C4-2B (cell line): ENCODE data around the gene CORIN.

Experiments used
- H3K27ac ChIP-seq: fragments of 450-650 bp; 2 replicates; pipeline ENCODE4 v1.5.1; 2017
- ZFX ChIP-seq: fragments of 450-650 bp; IDR thresholded peaks from 2 replicates; pipeline ENCODE4 v1.6.1; 2017
- TF ChIP-seq, protein P1 (sequence below): fragments of 450-650 bp; conservative IDR thresholded peaks from 2 replicates; pipeline ENCODE4 v1.5.1; 2017; ENCODE audit warnings: mild to moderate bottlenecking

CORIN gene

DNA sequence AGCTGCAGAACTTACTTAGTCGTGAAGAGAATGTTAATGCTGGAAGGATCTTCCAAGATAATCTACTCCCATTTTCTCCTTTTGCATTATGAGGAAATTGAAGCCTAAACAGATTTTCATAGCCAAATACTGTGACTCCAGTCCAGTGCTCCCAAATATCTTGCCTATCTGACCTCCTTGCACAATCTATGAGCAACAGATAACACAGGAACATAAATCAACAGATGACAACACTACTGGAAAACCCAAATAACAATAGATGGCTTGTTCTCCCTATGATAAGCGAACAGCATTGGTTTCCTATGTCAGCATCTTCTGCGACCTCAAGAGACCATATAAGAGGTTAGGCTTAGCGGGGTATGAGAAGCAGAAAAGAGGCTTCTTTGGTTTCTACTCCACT is 88.0 kb downstream of the CORIN start:
- H3K27ac ChIP-seq: no peak overlapping the region
- TF ChIP-seq, protein P1, sequence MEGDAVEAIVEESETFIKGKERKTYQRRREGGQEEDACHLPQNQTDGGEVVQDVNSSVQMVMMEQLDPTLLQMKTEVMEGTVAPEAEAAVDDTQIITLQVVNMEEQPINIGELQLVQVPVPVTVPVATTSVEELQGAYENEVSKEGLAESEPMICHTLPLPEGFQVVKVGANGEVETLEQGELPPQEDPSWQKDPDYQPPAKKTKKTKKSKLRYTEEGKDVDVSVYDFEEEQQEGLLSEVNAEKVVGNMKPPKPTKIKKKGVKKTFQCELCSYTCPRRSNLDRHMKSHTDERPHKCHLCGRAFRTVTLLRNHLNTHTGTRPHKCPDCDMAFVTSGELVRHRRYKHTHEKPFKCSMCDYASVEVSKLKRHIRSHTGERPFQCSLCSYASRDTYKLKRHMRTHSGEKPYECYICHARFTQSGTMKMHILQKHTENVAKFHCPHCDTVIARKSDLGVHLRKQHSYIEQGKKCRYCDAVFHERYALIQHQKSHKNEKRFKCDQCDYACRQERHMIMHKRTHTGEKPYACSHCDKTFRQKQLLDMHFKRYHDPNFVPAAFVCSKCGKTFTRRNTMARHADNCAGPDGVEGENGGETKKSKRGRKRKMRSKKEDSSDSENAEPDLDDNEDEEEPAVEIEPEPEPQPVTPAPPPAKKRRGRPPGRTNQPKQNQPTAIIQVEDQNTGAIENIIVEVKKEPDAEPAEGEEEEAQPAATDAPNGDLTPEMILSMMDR: no peak
- TF ChIP-seq ZFX: no peak

DNA sequence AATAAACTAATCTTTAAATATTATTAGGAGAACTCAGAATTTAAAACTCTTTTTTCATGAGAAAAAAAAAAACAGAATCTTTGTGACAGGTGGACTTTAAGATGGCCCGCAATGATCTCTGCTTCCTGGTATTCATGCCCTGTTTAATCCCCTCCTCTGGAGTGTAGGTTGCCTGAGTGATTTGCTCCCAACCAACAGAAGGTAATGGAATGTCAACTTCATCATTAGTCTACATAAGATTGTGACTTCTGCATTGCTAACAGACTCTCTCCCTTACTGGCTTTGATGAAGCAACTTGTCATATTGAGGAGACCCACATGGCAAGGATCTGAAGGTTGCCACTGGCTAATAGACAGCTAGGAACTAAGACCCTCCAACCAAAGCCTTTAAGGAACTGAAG is 88.8 kb downstream of the CORIN start:
- TF ChIP-seq, protein P1: no peak
- TF ChIP-seq ZFX: no peak

DNA sequence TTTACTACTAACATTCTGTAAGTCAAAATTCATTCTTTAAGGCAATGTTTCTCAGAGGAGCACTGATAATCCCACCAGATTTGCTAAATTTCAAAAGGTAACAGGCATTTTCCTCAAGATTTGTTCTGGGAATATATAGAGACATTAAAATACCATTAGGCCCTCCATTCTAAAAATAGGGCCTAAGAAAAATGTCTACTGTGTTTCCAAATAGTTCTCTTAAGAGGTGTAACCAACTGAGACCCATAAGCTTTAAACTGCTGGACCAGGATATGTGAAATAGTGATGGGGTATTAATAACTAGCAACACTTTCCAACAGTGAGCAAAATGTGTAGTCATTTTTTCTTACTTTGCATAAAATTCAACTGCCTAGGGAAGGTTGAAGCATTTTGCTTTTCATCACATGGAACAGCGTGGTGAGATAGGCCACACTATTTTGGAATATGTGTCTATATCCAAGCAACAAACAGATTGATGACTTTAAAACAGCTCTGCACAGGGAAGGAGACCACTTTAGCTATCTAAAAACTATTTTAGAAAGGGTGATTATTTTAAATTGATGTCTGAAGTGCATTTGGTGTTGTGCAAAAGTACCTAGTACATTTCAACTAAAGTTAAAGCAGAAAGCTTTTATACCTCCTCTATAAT is 89.9 kb downstream of the CORIN start:
- no peak overlapping the region for H3K27ac ChIP-seq
- no peak for TF ChIP-seq ZFX
- TF ChIP-seq, protein P1: no peak

More for the DNA sequence above, 88.8 kb downstream of the CORIN start:
- no peak overlapping the region for H3K27ac ChIP-seq

DNA sequence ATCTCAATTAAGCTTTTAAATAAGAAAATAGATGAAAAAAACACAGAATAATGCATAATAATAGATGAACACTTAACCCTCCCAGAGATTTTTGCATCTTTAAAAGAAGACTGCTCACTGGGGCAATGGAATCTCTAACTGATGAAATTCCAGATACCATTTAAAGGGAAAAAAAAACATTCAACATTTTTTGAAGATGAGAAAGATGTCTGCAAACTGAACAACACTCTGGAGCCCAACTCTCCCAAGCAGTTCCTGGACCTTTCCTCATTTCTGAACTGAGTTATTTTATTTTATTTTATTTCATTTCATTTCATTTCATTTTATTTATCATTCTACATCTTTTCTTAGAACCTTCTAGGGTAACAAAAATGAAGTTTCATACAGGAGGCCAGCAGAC is 90.7 kb downstream of the CORIN start:
- no peak overlapping the region for H3K27ac ChIP-seq
- TF ChIP-seq, protein P1: no peak
- no peak for TF ChIP-seq ZFX

DNA sequence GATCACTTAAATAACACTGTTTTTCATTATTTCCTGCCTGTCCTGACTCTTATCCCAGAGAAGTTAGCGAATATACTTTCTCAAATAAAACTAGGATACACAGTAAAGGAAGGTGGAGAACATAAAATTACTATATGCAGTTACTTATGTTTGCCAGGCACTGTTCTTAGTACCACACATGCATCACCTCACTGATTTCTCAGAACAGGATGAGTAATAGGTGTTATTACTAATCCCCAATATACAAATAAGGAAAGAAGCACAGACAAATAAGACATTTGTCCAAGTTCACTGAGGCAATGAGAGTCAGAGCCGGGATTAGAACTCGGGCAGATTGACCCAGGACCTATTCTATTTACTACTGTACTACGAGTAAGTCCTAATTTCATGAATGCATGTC is 91.7 kb downstream of the CORIN start:
- no peak overlapping the region for H3K27ac ChIP-seq
- TF ChIP-seq, protein P1: no peak
- no peak for TF ChIP-seq ZFX

DNA sequence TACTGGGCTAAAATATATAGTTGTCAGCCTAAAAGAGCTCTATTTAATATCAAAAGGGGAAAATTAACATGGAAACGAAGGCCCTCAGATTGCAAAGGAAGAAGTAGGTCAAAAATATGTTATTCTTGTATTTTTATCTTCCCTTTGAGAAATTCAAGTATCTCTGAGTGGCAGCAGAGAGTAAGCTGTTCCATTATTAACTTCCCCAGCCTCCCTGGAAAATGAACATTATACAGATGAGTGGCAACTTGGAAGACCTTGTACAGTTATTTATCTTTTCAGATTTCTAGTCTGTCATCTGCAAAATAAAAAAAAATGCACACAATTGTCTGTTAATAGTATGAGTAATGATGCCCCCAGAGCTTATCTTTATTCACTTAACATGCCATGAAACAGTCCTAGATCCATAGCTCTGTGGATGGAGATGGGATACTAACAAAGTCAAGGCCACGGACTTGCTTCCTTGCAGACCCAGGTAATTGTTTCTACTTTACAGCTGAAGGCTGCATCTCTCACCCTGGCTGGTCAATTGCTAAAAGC is 93.0 kb downstream of the CORIN start:
- no peak overlapping the region for H3K27ac ChIP-seq
- TF ChIP-seq, protein P1: no peak
- TF ChIP-seq ZFX: no peak

DNA sequence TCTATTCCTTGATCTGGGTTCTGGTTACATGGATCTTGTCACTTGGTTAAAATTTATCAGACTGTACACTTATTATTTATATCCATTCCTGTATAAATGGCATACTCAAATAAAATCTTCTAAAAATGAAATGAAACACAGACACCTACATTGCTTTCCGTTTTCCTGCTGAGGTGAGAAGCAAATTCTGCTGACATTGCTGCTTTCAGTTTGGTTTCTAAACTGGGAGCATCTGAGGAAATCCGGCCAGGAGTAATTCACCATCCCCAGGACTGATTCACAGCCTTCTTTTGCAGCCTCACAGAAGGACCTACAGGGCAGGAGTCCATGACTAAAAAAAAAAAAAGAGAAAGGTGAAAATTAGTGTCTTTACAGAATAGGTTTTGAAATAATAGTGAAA is 93.6 kb downstream of the CORIN start:
- TF ChIP-seq ZFX: no peak
- TF ChIP-seq, protein P1: no peak
- no peak overlapping the region for H3K27ac ChIP-seq
